Right atrium auricular region (tissue), 2 donors: ENCODE data around the gene ADAM20. TPM values are rescaled to one million over a fixed set of nuclear protein-coding genes. Genes with fewer than 3 reads are reported as not detected.

ENCODE experiments used
- DNase-seq: peaks from one replicate; pipeline ENCODE4 v3.0.0-alpha.2; 2019; ENCODE audit warnings: low spot score
- H3K27ac ChIP-seq, 2 donors: fragments of 200-600 bp; sonication (generic); 1 replicate in 1 of 2; 2 replicates in 1 of 2; pipeline ENCODE4 v1.5.1; 2016 to 2019
- H3K27me3 ChIP-seq, 2 donors: fragments of 200-600 bp; sonication (generic); one replicate each; pipeline versions ENCODE4 v1.5.1 to v1.6.0; 2017 to 2019
- H3K36me3 ChIP-seq: fragments of 200-600 bp; sonication (generic); one replicate; pipeline ENCODE4 v1.5.1; 2016
- H3K4me1 ChIP-seq, 2 donors: fragments of 200-600 bp; sonication (generic); one replicate each; pipeline versions ENCODE4 v1.5.1 to v1.6.0; 2017 to 2019
- H3K4me3 ChIP-seq, 2 donors: fragments of 200-600 bp; sonication (generic); 1 replicate in 1 of 2; 2 replicates in 1 of 2; pipeline ENCODE4 v1.5.1; 2017 to 2019; ENCODE audit warnings: mild to moderate bottlenecking in 1 of 2, moderate library complexity in 1 of 2
- H3K9me3 ChIP-seq, 2 donors: fragments of 200-600 bp; sonication (generic); one replicate each; pipeline ENCODE4 v1.5.1; 2019
- CTCF ChIP-seq, 2 donors: fragments of 200-600 bp; sonication (generic); IDR thresholded peaks; one replicate each; pipeline ENCODE4 v1.5.1; 2019; ENCODE audit warnings: antibody characterized with exemption in 2 of 2
- total RNA-seq, 2 donors: library from RNA; depleted of rRNA; stranded (reverse); fragments of >200 nt; gene quantifications; one replicate each; pipeline ENCODE4 v1.1.0, GENCODE V29; 2016

The ADAM20 gene
- total RNA-seq, 2 donors from 2014 or later: 0.43 to 0.59 TPM

- DNase-seq: no peak
- peaks cover 14% of the 10 kb centered on the region for H3K36me3 ChIP-seq
Observed at GRCh38 chr14:70563417-70563816, 28.6 kb upstream of the ADAM20 start.

GRCh38 chr14:70558356-70558755 lies 23.6 kb upstream of the ADAM20 start:
- Histone ChIP-seq H3K27me3 (no peaks in the 10 kb centered on the region), H3K36me3 (no peaks in the 10 kb centered on the region), H3K4me3 (no peak overlapping the region), H3K4me1 (peaks cover 0 to 2% of the 10 kb centered on the region in 2 donors), H3K9me3 (no peaks in the 10 kb centered on the region), H3K27ac (no peak overlapping the region)
- no peak for DNase-seq
- no peak for TF ChIP-seq CTCF (IDR thresholded peaks at IDR 0.05)

More at GRCh38 chr14:70563417-70563816, 28.6 kb upstream of the ADAM20 start:
- TF ChIP-seq CTCF (IDR thresholded peaks at IDR 0.05): no peak
- Histone ChIP-seq H3K27ac (no peak overlapping the region), H3K9me3 (peaks cover 0 to 6% of the 10 kb centered on the region in 2 donors), H3K4me1 (peaks cover 0 to 10% of the 10 kb centered on the region in 2 donors), H3K4me3 (no peak overlapping the region), H3K27me3 (no peaks in the 10 kb centered on the region)

- Histone ChIP-seq H3K36me3 (no peaks in the 10 kb centered on the region), H3K27ac (no peak overlapping the region), H3K4me1 (no peaks in the 10 kb centered on the region), H3K4me3 (peak overlapping the region in 1 of 2 donors; percentile 25), H3K27me3 (no peaks in the 10 kb centered on the region), H3K9me3 (no peaks in the 10 kb centered on the region)
- no peak for TF ChIP-seq CTCF (IDR thresholded peaks at IDR 0.05)
- DNase-seq: no peak
Observed at GRCh38 chr14:70555890-70556289, 21.1 kb upstream of the ADAM20 start.

- Histone ChIP-seq H3K9me3 (peaks cover 0 to 14% of the 10 kb centered on the region in 2 donors), H3K4me1 (no peaks in the 10 kb centered on the region), H3K4me3 (no peak overlapping the region), H3K27ac (no peak overlapping the region), H3K36me3 (no peaks in the 10 kb centered on the region), H3K27me3 (no peaks in the 10 kb centered on the region)
- DNase-seq: no peak
- TF ChIP-seq CTCF (IDR thresholded peaks at IDR 0.05): no peak
Observed at GRCh38 chr14:70538087-70538486, 3.3 kb upstream of the ADAM20 start.

- Histone ChIP-seq H3K27ac (no peak overlapping the region), H3K4me1 (no peaks in the 10 kb centered on the region), H3K36me3 (no peaks in the 10 kb centered on the region), H3K9me3 (peaks cover 0 to 17% of the 10 kb centered on the region in 2 donors), H3K4me3 (no peak overlapping the region), H3K27me3 (no peaks in the 10 kb centered on the region)
- DNase-seq: no peak
- no peak for TF ChIP-seq CTCF (IDR thresholded peaks at IDR 0.05)
Observed at GRCh38 chr14:70536830-70537229, 2.0 kb upstream of the ADAM20 start.

- no peak overlapping the region for H3K27ac ChIP-seq
- TF ChIP-seq CTCF (IDR thresholded peaks at IDR 0.05): no peak
Observed at GRCh38 chr14:70530417-70530816, 4.4 kb downstream of the ADAM20 start.

More at GRCh38 chr14:70530417-70530816, 4.4 kb downstream of the ADAM20 start:
- Histone ChIP-seq H3K4me3 (no peak overlapping the region), H3K36me3 (no peaks in the 10 kb centered on the region), H3K9me3 (peaks cover 0 to 6% of the 10 kb centered on the region in 2 donors), H3K4me1 (no peaks in the 10 kb centered on the region), H3K27me3 (no peaks in the 10 kb centered on the region)
- no peak for DNase-seq
